HG03025 (cell line): ENCODE measurements around the gene SELENOS.
"Not testable (repeated sequence)": the region's sequence is repeated elsewhere in the genome, so short reads cannot be mapped to it uniquely, and the experiment has no call there.

Source experiments
- ATAC-seq: cut with Tn5 transposase; IDR thresholded peaks from one replicate; pipeline ENCODE4 v1.9.1; 2021; ENCODE audit warnings: mild to moderate bottlenecking, moderate library complexity; ENCODE audit not compliant: unreplicated experiment, low FRiP score

SELENOS gene

GRCh38 chr15:101310161-101310480 is 32.8 kb upstream of the SELENOS start:
- no peak for ATAC-seq

- no peak for ATAC-seq
Measured at GRCh38 chr15:101309436-101310160, 32.3 kb upstream of the SELENOS start.

GRCh38 chr15:101308604-101309435 is 31.5 kb upstream of the SELENOS start:
- no peak for ATAC-seq

- ATAC-seq = no peak
Measured at GRCh38 chr15:101307897-101308603, 30.8 kb upstream of the SELENOS start.

- ATAC-seq = no peak
Measured at GRCh38 chr15:101307048-101307896, 30.0 kb upstream of the SELENOS start.

GRCh38 chr15:101306341-101307047 is 29.2 kb upstream of the SELENOS start:
- ATAC-seq = no peak

GRCh38 chr15:101305820-101306255 is 28.6 kb upstream of the SELENOS start:
- ATAC-seq = no peak

GRCh38 chr15:101303408-101303807 is 26.1 kb upstream of the SELENOS start:
- no peak for ATAC-seq

- no peak for ATAC-seq
Measured at GRCh38 chr15:101296418-101297405, 19.4 kb upstream of the SELENOS start.

- ATAC-seq = no peak
Measured at GRCh38 chr15:101295607-101296161, 18.4 kb upstream of the SELENOS start.

- peak; percentile 80 for ATAC-seq
Measured at GRCh38 chr15:101294731-101295606, 17.7 kb upstream of the SELENOS start, which contains the start of gene SNRPA1. SNRPA1 (minus strand) TSS chr15:101295248; CDS start chr15:101295178, 70 bp downstream.

GRCh38 chr15:101293122-101293521 is 15.8 kb upstream of the SELENOS start:
- ATAC-seq = no peak

- ATAC-seq = no peak
Measured at GRCh38 chr15:101288905-101289513, 11.7 kb upstream of the SELENOS start.

GRCh38 chr15:101287342-101287741 is 10.1 kb upstream of the SELENOS start:
- not testable (repeated sequence) for ATAC-seq

- no peak for ATAC-seq
Measured at GRCh38 chr15:101286471-101287114, 9.3 kb upstream of the SELENOS start.

- no peak for ATAC-seq
Measured at GRCh38 chr15:101283931-101284330, 6.6 kb upstream of the SELENOS start.
